Fibroblast of pulmonary artery (primary cell): Measurements from ENCODE around the gene TMEM63C.

Experiments used
- DNase-seq: peaks from one replicate; pipeline ENCODE4 v3.0.0-alpha.2; 2010; ENCODE audit warnings: low read depth
- H3K4me3 ChIP-seq: replicated peaks from 2 replicates; pipeline ENCODE4 v1.5.1; 2011; ENCODE audit warnings: low read depth, mild to moderate bottlenecking, control low read depth, low read length, moderate library complexity
- TF ChIP-seq, protein P1 (sequence below): IDR thresholded peaks from 2 replicates; pipeline ENCODE4 v1.5.1; 2011; ENCODE audit warnings: mild to moderate bottlenecking, control low read depth, low read length, inconsistent platforms; ENCODE audit errors: missing control alignments

The TMEM63C gene

DNA sequence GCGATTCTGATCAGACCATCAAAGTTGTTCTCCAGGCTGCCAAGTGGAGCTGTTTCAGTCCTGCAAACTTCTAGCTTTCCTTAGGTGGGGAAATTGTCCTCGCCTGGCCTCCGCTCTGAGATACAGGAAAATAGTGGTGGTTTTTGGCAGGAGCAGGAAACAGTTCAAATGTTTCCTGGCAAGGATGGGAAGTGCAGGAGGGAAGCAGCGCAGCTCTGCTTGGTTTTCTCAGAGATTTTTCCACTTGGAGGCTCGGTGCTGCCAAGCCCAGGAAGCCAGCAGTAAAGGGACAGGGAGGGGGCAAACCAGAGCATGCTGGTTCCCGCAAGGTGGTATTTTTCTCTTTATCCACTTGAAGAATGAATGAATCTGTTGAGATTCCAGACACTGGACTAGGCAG is 17.0 kb downstream of the TMEM63C start:
- DNase-seq, result no peak
- TF ChIP-seq, protein P1, sequence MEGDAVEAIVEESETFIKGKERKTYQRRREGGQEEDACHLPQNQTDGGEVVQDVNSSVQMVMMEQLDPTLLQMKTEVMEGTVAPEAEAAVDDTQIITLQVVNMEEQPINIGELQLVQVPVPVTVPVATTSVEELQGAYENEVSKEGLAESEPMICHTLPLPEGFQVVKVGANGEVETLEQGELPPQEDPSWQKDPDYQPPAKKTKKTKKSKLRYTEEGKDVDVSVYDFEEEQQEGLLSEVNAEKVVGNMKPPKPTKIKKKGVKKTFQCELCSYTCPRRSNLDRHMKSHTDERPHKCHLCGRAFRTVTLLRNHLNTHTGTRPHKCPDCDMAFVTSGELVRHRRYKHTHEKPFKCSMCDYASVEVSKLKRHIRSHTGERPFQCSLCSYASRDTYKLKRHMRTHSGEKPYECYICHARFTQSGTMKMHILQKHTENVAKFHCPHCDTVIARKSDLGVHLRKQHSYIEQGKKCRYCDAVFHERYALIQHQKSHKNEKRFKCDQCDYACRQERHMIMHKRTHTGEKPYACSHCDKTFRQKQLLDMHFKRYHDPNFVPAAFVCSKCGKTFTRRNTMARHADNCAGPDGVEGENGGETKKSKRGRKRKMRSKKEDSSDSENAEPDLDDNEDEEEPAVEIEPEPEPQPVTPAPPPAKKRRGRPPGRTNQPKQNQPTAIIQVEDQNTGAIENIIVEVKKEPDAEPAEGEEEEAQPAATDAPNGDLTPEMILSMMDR, result no peak
- no peak overlapping the region for H3K4me3 ChIP-seq

DNA sequence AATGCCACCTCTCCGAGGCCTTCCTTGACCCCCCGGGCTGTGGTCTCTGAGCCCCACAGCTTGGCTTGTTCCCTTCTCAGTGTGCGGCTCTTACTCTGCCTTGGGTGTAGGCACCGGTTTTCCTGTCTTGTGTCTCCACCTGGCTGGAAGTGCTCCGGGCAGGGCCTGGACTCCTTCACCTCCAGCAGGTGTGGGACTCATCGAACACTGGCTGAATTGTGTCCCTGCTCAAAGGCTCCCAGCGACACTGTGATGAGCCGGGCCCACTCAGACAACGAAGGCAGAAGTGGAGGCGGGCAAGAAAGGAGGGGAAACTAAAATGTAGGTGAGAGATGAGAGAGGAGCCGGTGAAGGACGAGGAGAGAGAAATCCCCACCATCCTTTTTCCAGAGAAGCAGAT is 18.0 kb downstream of the TMEM63C start:
- TF ChIP-seq, protein P1, result no peak
- H3K4me3 ChIP-seq, result no peak overlapping the region
- no peak for DNase-seq

DNA sequence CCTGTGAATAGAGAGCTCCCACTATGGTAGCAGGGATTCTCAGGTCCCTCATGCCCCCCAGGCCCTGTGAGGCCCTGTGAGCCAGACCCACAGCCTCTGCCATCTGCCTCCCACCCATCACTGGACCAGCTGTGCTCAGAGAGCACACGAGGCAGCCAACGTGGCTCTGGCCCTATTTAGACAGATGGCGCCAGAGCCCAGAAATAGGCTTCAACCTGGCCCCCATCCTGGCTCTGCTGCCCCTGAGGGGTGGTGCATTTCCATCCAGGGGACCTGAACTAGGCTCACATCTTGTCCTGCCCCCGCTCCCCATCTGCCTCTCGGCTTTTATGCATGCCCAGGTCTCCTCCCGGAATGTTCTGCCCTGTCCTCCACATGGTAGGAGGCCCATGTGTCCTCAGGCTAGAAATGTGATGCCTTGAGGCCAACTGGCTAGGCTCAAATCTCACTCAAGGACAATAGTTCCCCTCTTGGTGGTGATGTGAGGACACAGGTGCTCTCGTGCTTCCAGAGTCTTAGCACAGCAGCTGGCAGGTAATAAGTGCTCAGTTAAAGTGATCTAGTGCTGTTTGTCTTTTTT is 18.9 kb downstream of the TMEM63C start:
- H3K4me3 ChIP-seq, result no peak overlapping the region
- TF ChIP-seq, protein P1, result no peak
- DNase-seq, result no peak

DNA sequence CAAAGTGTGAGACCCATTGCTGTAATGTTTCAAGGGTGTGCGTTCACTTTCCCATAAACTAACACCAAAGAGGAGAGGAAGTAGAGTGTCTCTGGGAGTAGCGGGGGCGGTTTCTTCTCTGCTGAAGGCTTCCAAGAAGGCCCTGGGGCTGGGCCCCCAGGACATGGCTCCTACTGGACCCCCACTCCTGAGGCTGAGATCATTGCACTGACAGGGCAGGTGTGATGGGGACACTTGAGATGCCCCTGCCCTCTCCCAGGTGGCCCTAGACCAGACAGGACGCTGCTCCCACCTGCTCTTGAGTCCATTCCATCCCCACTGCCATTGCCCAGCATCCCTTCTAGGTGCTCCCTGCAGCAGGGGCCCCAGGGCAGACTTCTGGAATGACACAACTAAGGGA is 20.1 kb downstream of the TMEM63C start:
- TF ChIP-seq, protein P1, result no peak
- DNase-seq, result no peak
- H3K4me3 ChIP-seq, result no peak overlapping the region

DNA sequence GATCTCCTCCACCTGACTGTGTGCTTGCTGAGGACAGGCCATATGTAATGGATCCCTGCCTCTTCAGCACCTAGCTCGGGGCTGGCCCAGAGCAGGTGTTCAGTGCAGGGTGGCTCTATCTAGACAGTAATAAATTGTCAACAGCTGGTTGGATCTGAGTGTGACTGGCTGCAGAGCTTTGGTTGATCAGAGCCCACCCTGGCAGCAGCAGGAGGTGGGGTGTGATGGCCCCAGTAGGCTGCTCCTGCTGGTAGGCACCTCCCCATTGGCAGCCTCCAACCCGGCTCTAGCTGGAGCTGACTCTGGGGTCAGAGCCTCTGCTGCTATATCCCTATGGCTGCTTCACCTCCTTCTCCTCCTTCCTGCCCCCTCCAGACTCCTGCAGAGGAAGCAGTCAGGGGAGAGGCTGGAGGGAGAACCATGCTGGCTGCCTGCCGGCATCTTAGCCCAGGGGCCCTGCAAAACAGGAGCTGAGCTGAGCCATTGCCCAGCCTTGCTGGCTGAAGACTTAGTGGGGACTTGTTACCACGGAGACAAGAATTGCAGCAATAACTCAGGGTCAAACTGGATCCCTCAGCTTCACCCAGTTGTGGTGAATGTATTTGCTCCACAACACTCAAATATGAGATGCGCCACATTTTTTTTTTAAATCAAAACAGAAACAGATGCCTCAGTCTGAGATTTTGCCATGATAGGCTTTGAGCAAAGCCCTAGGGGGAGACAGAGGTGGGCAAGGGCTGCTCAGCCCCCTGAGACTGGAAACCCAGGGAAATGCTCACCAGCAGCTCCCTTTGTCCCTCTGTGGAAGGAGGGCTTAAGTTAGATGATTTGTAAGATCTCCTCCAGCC is 22.2 kb downstream of the TMEM63C start:
- no peak for DNase-seq
- TF ChIP-seq, protein P1, result no peak
- no peak overlapping the region for H3K4me3 ChIP-seq

DNA sequence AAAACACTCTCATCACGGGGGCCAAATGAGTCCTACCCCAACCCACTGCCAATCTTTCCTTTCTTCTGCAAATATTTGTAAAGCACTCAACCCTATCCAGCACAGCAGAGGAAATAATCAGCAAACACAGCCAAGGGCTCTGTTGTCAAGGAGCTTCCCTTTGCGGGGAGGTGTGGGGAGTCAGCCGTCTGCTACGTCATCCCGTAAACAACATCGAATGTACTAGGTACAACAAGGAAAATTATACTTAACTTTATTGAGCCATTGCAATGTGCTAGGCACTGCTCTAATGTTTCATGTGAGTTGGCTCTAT is 22.8 kb downstream of the TMEM63C start:
- DNase-seq, result no peak
- no peak overlapping the region for H3K4me3 ChIP-seq
- TF ChIP-seq, protein P1, result no peak

DNA sequence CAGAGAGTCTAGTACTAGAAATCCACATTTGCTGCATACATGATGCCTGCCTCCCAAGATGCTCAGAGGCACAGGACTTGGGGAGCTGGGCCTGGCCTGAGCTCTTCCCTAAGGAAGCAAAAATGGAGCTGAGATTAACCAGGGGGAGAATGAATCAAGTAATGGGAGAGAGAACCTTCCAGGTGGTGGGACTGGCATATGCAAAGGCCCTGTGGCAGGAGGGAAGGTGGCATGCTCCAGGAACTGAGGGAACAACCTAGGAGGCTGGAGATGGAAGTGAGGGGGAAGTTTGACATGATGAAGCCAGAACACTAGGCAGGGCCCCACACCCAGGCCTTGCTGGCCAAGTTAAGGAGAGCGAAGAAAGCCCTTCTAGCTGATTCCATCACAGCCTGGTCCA is 23.3 kb downstream of the TMEM63C start:
- no peak overlapping the region for H3K4me3 ChIP-seq
- TF ChIP-seq, protein P1, result no peak
- no peak for DNase-seq
